Gastrocnemius medialis (tissue), 4 donors: ENCODE data around the gene NEXMIF.

Experiments
- CTCF ChIP-seq, 5 experiments: fragments of 450-650 bp in 3 of 5; fragments of 200-600 bp in 2 of 5; sonication (generic) in 2 of 5; IDR thresholded peaks in 4 of 5; conservative IDR thresholded peaks in 1 of 5; 1 replicate in 4 of 5; 2 replicates in 1 of 5; pipeline ENCODE4 v1.5.1; 2016 to 2019; ENCODE audit warnings: antibody characterized with exemption in 5 of 5, mild to moderate bottlenecking in 3 of 5, moderate library complexity in 3 of 5
- POLR2A ChIP-seq, 2 donors: fragments of 450-650 bp; IDR thresholded peaks; one replicate each; pipeline ENCODE4 v1.6.1; 2017; ENCODE audit warnings: antibody characterized with exemption in 2 of 2, mild to moderate bottlenecking in 2 of 2, moderate library complexity in 2 of 2

GRCh38 chrX:74940414-74940813 is 15.2 kb upstream of the NEXMIF start:
- TF ChIP-seq POLR2A (IDR thresholded peaks at IDR 0.05) = no peak
- TF ChIP-seq CTCF (IDR thresholded peaks at IDR 0.05 in 4 of 5, conservative IDR thresholded peaks at IDR 0.05 in 1 of 5) = no peak
